COLO829 (cell line): ENCODE data around the gene CLCN6.

Source experiments
- DNase-seq: peaks from one replicate; pipeline ENCODE4 v3.0.0; 2012; ENCODE audit warnings: low spot score

Gene CLCN6

GRCh38 chr1:11780380-11781147 lies 25.4 kb upstream of the CLCN6 start:
- DNase-seq, result no peak

DNA sequence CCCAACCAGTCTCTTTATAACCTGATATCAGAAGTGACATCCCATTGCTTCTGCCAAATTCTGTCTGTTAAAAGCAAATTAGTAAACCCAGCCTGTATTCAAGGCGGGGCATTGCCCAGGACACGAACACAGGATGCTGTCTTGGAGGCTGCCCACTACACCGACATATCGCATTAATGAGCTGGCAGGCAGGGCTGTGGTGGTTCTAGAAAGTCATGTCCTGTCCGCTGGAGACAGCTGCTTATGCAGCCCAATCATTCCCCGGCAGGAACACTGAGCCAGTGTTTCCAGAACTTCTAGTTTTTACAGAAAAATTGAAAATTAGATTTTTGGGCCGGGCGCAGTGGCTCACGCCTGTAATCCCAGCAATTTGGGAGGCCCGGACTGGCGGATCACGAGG lies 24.7 kb upstream of the CLCN6 start:
- DNase-seq, result no peak

DNA sequence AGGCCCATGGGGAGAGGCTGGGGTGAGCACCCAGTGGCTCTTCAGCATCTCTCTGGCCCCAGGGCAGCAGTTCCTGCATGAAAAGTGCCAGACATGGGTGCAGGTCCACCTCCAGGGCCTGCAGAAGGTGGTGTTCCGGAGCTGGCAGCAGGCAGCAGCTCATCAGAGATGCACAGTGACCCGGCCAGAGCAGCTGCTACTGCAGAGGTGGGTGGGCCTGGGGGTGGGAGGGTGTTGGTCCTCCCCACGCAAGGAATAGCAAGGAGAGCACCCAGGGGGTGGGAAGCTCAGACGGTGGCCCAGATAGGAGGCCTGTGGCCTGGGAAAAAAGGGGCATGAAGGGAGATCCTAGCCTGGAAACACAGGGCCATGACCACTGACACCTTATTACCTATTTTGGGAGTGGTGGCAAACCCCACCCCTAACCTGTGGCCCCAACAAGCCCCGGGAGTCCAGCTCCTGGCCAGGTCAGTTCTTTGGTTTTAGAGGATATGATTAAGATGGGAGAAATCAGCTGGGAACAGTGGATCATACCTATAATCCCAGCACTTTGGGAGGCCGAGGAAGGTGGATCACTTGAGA lies 23.8 kb upstream of the CLCN6 start:
- no peak for DNase-seq

- no peak for DNase-seq
Observed at GRCh38 chr1:11783556-11783955, 22.4 kb upstream of the CLCN6 start.

GRCh38 chr1:11784256-11784992 lies 21.6 kb upstream of the CLCN6 start:
- no peak for DNase-seq

- DNase-seq, result no peak
Observed at GRCh38 chr1:11784993-11785769, 20.8 kb upstream of the CLCN6 start.

- DNase-seq, result no peak
Observed at GRCh38 chr1:11786168-11786567, 19.8 kb upstream of the CLCN6 start.

DNA sequence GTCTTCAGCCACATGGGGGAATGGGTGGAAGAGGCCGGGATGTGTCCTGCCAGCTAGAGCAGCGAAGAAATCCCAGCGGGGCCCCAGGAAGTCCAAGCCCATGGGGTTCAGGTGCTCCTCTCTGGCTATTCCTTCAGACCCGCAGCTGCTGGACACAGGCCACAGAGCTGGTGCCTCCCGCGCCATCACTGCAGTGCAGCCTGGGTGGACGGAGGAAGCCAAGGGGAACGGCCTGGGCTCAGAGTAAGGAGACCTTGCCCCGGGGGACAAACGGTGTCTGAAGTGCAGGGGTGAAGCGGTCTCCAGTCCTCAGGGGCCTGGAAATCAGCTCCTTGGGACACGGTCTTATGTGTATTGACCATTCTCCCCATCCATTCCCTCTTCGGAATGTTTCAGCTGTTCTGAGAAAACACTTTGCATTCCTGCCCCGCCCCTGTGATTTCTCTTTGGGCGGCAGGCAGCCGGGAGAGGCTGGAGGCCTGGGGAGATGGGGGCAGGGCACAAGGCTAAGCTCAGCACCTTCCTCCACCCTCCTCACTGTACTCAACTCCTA lies 18.7 kb upstream of the CLCN6 start:
- DNase-seq, result no peak

GRCh38 chr1:11787804-11788436 lies 18.1 kb upstream of the CLCN6 start:
- DNase-seq, result no peak

- DNase-seq, result no peak
Observed at GRCh38 chr1:11788549-11789053, 17.4 kb upstream of the CLCN6 start.

- no peak for DNase-seq
Observed at GRCh38 chr1:11789126-11790067, 16.6 kb upstream of the CLCN6 start.

DNA sequence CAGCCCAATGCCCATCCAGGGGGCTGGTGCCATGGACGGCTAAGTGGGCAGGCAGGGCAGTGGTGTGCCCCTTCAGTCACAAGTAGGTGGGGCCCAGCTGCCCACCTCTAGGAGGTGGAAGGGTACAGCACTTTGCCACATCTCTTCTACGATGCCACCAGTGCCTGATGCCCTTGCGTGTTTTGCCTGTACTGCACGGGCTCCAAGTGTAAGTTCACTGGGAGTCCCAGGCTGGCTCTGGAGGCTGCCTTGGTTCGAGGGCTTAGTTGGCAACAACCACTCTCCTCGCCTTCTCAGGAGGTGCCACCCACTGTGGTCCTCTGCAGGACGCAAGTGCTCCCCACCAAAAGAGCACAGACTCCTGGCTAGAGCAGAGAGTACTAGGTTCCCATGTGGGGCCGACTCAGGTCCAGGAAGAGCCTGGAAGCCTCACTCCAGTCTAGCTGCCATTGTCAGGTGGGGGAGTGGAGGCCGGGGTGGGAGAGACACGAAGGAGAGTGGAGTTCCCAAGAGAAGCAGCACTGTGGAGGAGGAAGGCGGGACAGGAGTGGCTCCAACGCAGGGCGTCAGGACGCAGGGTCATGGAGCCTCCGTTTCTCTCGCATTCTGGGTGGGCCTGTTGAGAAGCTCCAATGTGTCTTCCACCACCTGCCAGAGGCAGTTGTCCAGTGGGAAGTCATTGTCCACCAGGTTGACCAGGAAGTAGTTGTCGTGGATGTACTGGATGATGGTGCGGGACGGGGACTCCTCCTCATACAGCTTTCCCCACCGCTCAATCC lies 15.7 kb upstream of the CLCN6 start:
- DNase-seq, result no peak

- no peak for DNase-seq
Observed at GRCh38 chr1:11790880-11791715, 14.9 kb upstream of the CLCN6 start.

DNA sequence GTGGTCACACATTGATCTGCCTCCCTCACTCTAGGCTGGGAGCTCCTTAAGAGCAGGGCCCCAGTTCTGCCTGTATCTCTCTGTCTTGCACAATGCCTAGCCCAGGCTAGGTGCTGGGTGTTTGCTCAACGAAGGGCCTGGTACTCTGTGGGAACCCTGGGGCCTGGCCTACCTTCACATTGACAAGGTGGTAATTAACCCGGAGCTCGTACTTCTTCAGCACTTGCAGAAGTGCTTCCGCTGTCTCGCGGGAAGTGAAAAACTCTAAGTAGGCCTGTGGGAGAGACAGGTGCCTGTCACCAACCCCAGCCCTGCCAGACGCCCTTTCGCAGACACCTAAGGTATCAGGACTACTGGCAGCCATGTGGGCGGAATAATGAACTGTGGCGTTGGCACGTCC lies 13.9 kb upstream of the CLCN6 start:
- no peak for DNase-seq

DNA sequence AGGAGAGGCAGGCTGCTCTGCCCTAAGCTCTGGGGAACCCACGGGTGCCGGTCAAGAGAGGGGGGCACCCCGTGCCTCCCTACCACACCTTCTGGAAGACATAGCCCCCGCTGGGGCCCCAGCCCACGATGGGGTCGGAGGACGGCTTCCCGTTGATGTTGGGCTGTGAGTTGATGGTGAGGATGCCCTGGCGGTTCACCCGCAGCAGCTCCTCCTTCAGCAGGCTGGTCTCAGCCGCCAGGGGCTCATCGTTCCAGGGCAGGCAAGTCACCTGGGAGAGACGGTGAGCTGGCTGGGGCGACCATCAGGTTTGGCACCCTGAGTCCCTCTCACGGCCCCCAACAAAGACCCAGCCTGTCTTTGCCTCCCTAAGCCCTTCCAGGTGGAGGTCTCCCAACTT lies 12.2 kb upstream of the CLCN6 start:
- DNase-seq, result no peak

- no peak for DNase-seq
Observed at GRCh38 chr1:11794446-11795237, 11.3 kb upstream of the CLCN6 start.

DNA sequence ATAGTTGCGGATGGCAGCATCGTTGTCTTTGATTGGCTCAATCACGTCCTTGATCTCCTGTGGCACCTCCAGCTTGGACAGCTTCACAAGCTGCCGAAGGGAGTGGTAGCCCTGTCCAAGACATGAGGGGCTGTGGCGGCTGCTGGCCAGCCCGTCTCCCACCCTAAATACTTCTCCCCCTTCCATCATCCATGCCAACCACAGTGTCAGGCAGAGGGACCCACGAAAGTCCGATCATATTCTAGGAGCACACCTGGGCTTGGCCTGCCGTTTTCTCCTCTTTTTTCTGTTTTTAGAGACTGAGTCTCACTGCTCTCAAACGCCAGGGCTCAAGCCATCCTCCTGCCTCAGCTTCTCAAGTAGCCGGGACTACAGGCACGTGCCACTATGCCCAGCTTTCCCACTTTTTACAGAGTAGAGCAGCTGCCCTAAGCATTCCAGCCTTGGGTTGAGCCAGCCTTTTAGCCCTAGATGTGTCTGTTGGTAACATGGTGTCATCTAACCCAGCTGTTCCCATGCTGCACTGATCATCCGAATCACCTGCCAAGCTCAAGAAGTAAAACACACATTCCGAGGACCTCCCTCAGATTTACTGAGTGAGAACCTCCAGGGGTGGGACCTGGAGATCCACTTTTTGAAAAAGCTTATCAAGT lies 10.6 kb upstream of the CLCN6 start:
- DNase-seq, result no peak
